Measurements from ENCODE around the gene BEND5. TPM values are rescaled to one million over a fixed set of nuclear protein-coding genes. Genes with fewer than 3 reads are reported as not detected.

BEND5 gene
- total RNA-seq, 4 donors from 2014 or later, result 0.64 to 1.4 (median 0.85) TPM

- no peak for TF ChIP-seq EP300 (IDR thresholded peaks at IDR 0.05)
- TF ChIP-seq, protein P1, sequence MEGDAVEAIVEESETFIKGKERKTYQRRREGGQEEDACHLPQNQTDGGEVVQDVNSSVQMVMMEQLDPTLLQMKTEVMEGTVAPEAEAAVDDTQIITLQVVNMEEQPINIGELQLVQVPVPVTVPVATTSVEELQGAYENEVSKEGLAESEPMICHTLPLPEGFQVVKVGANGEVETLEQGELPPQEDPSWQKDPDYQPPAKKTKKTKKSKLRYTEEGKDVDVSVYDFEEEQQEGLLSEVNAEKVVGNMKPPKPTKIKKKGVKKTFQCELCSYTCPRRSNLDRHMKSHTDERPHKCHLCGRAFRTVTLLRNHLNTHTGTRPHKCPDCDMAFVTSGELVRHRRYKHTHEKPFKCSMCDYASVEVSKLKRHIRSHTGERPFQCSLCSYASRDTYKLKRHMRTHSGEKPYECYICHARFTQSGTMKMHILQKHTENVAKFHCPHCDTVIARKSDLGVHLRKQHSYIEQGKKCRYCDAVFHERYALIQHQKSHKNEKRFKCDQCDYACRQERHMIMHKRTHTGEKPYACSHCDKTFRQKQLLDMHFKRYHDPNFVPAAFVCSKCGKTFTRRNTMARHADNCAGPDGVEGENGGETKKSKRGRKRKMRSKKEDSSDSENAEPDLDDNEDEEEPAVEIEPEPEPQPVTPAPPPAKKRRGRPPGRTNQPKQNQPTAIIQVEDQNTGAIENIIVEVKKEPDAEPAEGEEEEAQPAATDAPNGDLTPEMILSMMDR (IDR thresholded peaks at IDR 0.05), result no peak
- no peak for TF ChIP-seq POLR2AphosphoS5 (IDR thresholded peaks at IDR 0.05)
- H3K27ac ChIP-seq, result no peak overlapping the region
- WGBS, result 86% methylated on average over 4 of the region's 4 CpGs
- H3K27me3 ChIP-seq, result no peaks in the 10 kb centered on the region
- no peak for DNase-seq (ENCODE audit: low spot score in 2 of 2)
- no peaks in the 10 kb centered on the region for H3K4me1 ChIP-seq
- no peaks in the 10 kb centered on the region for H3K9me3 ChIP-seq
- H3K4me3 ChIP-seq, result no peak overlapping the region
- H3K36me3 ChIP-seq, result peaks cover 26% of the 10 kb centered on the region
These were observed 38.3 kb downstream of the BEND5 start for GRCh38 chr1:48738356-48738755.

DNA sequence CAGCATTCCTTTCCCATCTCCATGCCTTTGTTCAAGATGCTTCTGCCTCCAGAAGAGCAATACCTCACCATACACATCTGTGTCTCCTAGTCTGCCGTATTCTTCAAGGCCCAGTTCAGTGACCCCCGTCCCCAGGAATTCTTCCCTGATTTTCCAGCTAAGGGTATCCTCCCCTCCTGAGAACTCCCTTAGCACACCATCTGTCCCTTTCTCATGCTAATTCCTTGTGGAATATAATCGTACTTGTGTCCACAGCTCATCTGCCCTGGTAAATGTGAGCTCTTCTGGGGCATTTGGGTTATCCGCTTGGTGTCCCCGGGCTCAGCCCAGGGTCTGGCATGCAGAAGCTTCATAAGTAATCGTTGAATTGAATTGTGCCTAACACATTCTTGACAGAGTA, 40.9 kb downstream of the BEND5 start:
- Histone ChIP-seq H3K4me1 (no peaks in the 10 kb centered on the region), H3K4me3 (no peak overlapping the region), H3K27me3 (no peaks in the 10 kb centered on the region), H3K27ac (no peak overlapping the region), H3K9me3 (no peaks in the 10 kb centered on the region), H3K36me3 (peaks cover 26% of the 10 kb centered on the region)
- TF ChIP-seq EP300 (IDR thresholded peaks at IDR 0.05), result no peak
- DNase-seq (ENCODE audit: low spot score in 2 of 2), result no peak
- WGBS, result 95% methylated on average over 6 of the region's 6 CpGs

- TF ChIP-seq EP300 (IDR thresholded peaks at IDR 0.05) (no peak), POLR2AphosphoS5 (IDR thresholded peaks at IDR 0.05) (no peak), POLR2A (IDR thresholded peaks at IDR 0.05) (no peak)
- TF ChIP-seq, protein P1 (IDR thresholded peaks at IDR 0.05), result no peak
- H3K36me3 ChIP-seq, result peaks cover 13% of the 10 kb centered on the region
- WGBS, result 73% methylated on average over 10 of the region's 10 CpGs
- H3K9me3 ChIP-seq, result no peaks in the 10 kb centered on the region
- no peaks in the 10 kb centered on the region for H3K4me1 ChIP-seq
- no peaks in the 10 kb centered on the region for H3K27me3 ChIP-seq
- no peak overlapping the region for H3K27ac ChIP-seq
- no peak for DNase-seq (ENCODE audit: low spot score in 2 of 2)
- H3K4me3 ChIP-seq, result no peak overlapping the region
These were observed 46.4 kb downstream of the BEND5 start for GRCh38 chr1:48730164-48730910.

DNA sequence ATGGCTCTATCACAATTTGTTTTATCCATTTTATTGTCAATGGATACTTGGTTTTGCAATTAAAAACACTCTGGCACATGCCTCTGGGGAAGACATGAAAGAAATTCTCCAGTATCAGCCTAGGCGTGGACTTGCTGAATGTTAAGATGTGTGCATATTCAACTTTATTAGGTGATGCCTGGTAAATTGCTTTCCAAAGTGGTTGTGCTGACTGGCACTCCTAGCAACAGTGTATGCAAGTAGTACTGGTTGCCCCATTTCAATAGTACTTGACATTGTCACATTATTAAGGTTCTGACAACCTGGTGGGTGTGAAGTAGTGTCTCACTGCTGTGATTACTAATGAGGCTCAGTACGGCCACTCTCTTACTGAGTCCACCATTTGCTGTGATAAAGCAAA, 48.1 kb downstream of the BEND5 start:
- H3K36me3 ChIP-seq, result no peaks in the 10 kb centered on the region
- WGBS, result 98% methylated on average over 2 of the region's 2 CpGs
- TF ChIP-seq POLR2AphosphoS5 (IDR thresholded peaks at IDR 0.05) (no peak), EP300 (IDR thresholded peaks at IDR 0.05) (no peak), POLR2A (IDR thresholded peaks at IDR 0.05) (no peak)
- TF ChIP-seq, protein P1 (IDR thresholded peaks at IDR 0.05), result no peak
- H3K27ac ChIP-seq, result no peak overlapping the region
- H3K4me1 ChIP-seq, result no peaks in the 10 kb centered on the region
- DNase-seq (ENCODE audit: low spot score in 2 of 2), result no peak
- no peaks in the 10 kb centered on the region for H3K27me3 ChIP-seq
- H3K4me3 ChIP-seq, result no peak overlapping the region
- no peaks in the 10 kb centered on the region for H3K9me3 ChIP-seq

- no peak for DNase-seq (ENCODE audit: low spot score in 2 of 2)
These were observed 50.0 kb downstream of the BEND5 start for GRCh38 chr1:48726557-48727215.

More at GRCh38 chr1:48726557-48727215, 50.0 kb downstream of the BEND5 start:
- no peak for TF ChIP-seq POLR2A (IDR thresholded peaks at IDR 0.05)
- TF ChIP-seq POLR2AphosphoS5 (IDR thresholded peaks at IDR 0.05), result no peak
- no peak for TF ChIP-seq EP300 (IDR thresholded peaks at IDR 0.05)
- TF ChIP-seq, protein P1 (IDR thresholded peaks at IDR 0.05), result no peak
- Histone ChIP-seq H3K36me3 (no peaks in the 10 kb centered on the region), H3K4me3 (no peak overlapping the region), H3K27me3 (no peaks in the 10 kb centered on the region), H3K27ac (no peak overlapping the region), H3K4me1 (no peaks in the 10 kb centered on the region), H3K9me3 (no peaks in the 10 kb centered on the region)
- 92% methylated on average over 4 of the region's 4 CpGs for WGBS

Measured in suprapubic skin (tissue), 4 donors.